ENCODE data around the gene ADGRL1. TPM values are rescaled to one million over a fixed set of nuclear protein-coding genes. Genes with fewer than 3 reads are reported as not detected.

The ADGRL1 gene
- total RNA-seq, 2 experiments from 2014 or later, result 6.3 to 7.7 TPM

DNA sequence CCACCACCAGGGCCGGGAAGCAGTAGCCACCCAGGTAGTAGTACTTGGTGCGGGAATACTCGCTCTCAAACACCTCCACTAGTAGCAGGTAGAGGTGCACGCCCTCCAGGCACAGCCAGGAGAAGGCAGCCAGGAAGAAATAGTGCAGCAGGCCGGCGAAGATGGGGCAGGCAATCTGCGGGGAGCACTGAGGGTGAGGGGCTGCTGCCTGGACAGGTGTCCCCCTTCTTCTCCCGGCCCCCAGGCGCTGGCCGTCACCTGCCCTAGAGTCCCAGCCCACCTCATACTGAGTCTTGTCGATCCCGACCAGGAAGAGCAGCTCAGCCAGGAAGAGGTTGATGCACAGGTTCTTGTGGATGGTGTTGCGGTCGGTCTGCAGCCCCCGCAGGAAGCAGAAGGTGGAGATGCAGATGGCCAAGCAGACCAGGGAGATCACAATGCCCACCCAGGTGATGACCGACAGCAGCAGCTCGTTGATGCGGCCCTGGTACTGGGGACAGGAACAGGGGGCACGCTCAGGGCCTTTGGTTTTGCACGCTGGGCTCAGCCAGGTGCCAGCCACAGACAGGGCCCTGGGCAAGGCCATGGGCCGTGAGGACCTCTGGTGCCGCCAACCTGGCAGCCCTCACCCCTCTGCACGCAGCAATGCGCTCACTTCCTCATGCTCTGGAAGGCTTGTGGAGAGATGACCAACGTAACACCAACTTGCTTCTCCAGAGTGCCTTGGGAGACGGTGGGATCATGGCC lies 48.8 kb downstream of the ADGRL1 start:
- CTCF ChIA-PET, result interaction anchor here (0.9 kb wide), 1 partner anchor 20 kb away, joined by 4 read pairs; the partner anchor contains the start of gene ASF1B
- no peaks in the 10 kb centered on the region for H3K4me1 Mint-ChIP-seq (ENCODE audit: low read depth)
- no peak for ATAC-seq
- no peaks in the 10 kb centered on the region for H3K27me3 Mint-ChIP-seq (ENCODE audit: low read depth)
- H3K4me3 Mint-ChIP-seq, result no peak overlapping the region
- POLR2A ChIA-PET, result interaction anchor here (0.6 kb wide), 1 partner anchor 20 kb away, joined by 3 read pairs; no protein-coding TSS in a partner anchor
- no peak for DNase-seq
- H3K9me3 Mint-ChIP-seq (ENCODE audit: insufficient read depth), result no peaks in the 10 kb centered on the region
- H3K36me3 Mint-ChIP-seq (ENCODE audit: low read depth), result no peaks in the 10 kb centered on the region
- H3K27ac Mint-ChIP-seq, result no peak overlapping the region

DNA sequence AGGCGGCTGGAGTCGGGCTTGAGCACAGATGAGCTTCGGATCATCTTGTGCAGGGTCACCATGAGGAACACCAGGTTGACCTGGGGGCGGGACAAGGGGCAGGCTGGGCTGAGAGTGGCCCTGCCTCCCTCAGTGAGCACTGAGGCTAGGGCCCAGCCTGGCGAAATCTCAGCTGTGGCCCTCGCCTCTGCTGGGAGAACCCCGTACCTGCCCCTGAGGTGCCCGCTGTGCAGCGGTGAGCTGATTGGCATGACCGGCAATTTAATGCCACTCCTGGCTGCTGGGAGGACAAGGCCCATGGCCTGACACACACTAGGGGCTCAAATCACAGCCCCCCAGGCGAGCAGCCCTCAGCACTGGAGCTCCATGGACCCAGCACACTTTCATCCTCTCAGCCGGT lies 49.8 kb downstream of the ADGRL1 start:
- Mint-ChIP-seq H3K27me3 (ENCODE audit: low read depth) (no peaks in the 10 kb centered on the region), H3K27ac (no peak overlapping the region), H3K36me3 (ENCODE audit: low read depth) (no peaks in the 10 kb centered on the region), H3K4me3 (no peak overlapping the region), H3K9me3 (ENCODE audit: insufficient read depth) (no peaks in the 10 kb centered on the region), H3K4me1 (ENCODE audit: low read depth) (no peaks in the 10 kb centered on the region)
- DNase-seq (no peak), ATAC-seq (no peak)
- POLR2A ChIA-PET, result no interaction called here
- CTCF ChIA-PET, result interaction anchor here (0.9 kb wide), 1 partner anchor 19 kb away, joined by 4 read pairs; the partner anchor contains the start of gene ASF1B

DNA sequence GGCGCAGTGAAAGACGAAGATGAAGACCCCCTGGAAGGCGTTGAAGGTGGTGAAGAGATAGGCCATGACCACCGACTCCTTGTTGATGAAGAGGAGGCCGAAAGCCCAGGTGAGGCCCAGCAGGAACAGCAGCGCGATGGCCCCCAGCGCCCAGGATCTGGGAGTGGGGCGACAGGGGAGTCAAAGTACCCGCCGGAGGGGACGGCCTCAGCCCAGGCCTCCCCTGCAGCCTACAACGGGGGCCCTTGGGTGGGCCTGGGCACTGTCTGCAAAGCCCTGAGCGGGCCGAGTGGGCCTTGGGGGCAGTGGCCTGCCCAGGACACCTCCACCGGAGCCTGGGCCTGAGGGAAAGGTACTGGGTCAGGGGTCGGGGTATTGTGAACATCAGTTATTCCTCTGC lies 50.6 kb downstream of the ADGRL1 start:
- ATAC-seq (no peak), DNase-seq (no peak)
- no peaks in the 10 kb centered on the region for H3K4me1 Mint-ChIP-seq (ENCODE audit: low read depth)
- H3K27ac Mint-ChIP-seq, result no peak overlapping the region
- no peaks in the 10 kb centered on the region for H3K27me3 Mint-ChIP-seq (ENCODE audit: low read depth)
- H3K4me3 Mint-ChIP-seq, result no peak overlapping the region
- POLR2A ChIA-PET, result no interaction called here
- H3K36me3 Mint-ChIP-seq (ENCODE audit: low read depth), result no peaks in the 10 kb centered on the region
- no peaks in the 10 kb centered on the region for H3K9me3 Mint-ChIP-seq (ENCODE audit: insufficient read depth)
- CTCF ChIA-PET, result no interaction called here

DNA sequence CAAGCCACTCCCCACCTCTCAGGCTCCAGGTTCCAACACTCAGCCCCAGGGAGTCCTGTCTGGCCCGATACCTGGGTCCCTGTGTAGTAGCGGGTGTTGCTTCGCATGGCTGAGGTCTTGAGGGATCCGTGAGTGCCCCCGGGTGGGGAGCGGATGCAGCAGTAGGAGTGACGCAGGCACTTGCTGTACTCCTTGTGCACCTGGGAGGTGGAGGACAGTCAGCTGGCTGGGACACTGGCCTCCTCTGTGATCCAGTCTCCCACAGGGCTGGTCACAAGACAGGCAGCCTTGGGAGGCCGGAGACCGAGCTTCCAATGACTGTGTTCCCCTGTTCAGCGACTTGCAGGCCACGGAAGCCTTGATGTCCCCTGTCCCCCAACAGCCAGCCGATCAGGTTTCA lies 53.3 kb downstream of the ADGRL1 start:
- Mint-ChIP-seq H3K9me3 (ENCODE audit: insufficient read depth) (no peaks in the 10 kb centered on the region), H3K27me3 (ENCODE audit: low read depth) (no peaks in the 10 kb centered on the region), H3K36me3 (ENCODE audit: low read depth) (peaks cover 2% of the 10 kb centered on the region), H3K4me1 (ENCODE audit: low read depth) (peaks cover 26% of the 10 kb centered on the region), H3K4me3 (no peak overlapping the region), H3K27ac (no peak overlapping the region)
- DNase-seq, result no peak
- CTCF ChIA-PET, result interaction anchor here (1.1 kb wide), 1 partner anchor 16 kb away, joined by 3 read pairs; the partner anchor contains the start of gene ASF1B
- POLR2A ChIA-PET, result interaction anchor here (0.9 kb wide), 1 partner anchor 16 kb away, joined by 3 read pairs; no protein-coding TSS in a partner anchor
- ATAC-seq, result no peak

DNA sequence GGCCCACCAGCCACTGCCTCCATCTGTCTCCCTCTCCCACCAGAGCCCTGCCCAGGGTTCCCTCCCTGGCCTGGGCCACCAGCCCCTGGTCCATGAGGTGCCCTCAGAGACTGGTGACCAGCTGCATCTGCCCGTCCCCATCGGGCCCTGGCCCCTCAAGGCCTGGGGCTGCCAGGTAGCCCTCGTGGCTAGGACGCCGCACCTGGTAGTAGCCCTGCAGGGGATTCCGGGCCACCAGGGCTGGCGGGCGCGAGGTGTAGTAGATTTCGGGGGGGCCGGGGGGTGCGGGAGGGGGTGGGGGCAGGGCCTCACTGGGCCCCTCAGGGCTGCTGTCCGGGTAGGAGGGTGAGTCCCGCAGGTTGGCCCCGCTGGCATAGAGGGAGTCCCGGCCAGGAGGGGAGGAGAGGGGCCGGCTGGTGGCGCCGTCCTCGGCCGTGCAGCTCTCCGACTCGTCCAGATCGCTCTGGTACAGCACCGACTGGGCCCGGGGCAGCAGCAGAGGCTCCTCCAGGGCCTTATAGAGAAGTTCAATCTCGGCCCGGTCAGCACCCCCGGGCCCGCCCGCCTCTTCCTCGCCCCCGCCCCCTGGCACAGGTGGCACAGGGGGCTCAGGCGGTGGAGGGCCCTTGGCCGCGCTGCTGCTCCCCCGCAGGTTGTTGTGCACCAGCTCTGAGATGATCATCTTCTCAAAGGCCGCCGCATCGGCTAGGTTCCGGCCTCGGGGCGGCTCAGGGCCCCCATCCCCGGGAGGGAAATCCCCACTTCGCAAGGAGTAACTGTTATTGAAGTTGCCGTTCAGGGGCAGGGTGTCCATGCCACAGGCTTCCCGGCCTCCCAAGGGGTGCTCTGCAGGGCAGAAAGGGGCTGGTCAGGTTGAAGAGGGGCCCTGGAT lies 55.0 kb downstream of the ADGRL1 start:
- POLR2A ChIA-PET, result interaction anchor here (0.8 kb wide), 1 partner anchor 14 kb away, joined by 4 read pairs; the partner anchor contains the start of gene ASF1B
- CTCF ChIA-PET, result interaction anchor here (1.3 to 4.3 kb wide), 3 partner anchors 13 to 197 kb away, joined by 3 to 73 read pairs (median 17); partner anchors contain the start of gene ASF1B
- no peaks in the 10 kb centered on the region for H3K27me3 Mint-ChIP-seq (ENCODE audit: low read depth)

DNA sequence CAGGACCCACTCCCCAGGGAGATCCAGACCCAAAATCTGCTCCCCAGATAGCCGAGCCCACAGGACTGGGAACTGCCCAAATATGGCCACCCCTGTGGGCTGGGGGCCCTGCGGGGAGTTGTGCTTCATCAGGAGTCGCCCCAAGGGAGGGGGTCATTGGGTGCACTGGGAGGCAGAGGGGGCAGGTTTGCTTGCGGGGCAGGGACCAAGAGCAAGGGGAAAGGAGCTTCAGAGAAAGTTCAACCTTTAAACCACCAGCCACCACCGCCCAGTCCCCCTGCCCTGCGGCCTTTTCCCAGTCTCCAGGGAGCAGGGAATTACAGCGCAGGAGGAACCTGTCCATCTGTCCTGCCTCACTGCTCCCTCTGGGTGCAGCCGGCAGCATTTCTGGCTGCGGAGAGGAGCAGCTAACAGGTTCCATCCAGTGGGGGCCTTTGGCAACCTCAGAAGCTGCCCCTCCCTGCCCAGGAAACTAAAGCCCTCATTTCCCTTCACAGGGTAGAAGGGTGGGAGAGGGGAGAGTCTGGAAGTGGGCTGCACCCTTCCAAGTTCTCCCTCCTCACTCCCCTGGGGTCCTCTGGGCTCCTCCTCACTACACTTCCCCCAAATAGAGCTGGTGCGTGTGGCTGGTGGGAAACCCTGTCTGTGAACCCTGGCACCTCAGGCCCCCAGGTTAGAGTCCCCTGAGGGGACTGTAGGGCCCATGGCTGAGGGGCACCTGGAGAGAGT lies 55.8 kb downstream of the ADGRL1 start:
- peak; percentile 25 for ATAC-seq
- Mint-ChIP-seq H3K27ac (peak overlapping the region; percentile 99), H3K4me1 (ENCODE audit: low read depth) (peaks cover 35% of the 10 kb centered on the region), H3K4me3 (peak overlapping the region; percentile 80), H3K9me3 (ENCODE audit: insufficient read depth) (no peaks in the 10 kb centered on the region), H3K36me3 (ENCODE audit: low read depth) (peaks cover 2% of the 10 kb centered on the region), H3K27me3 (ENCODE audit: low read depth) (no peaks in the 10 kb centered on the region)
- POLR2A ChIA-PET, result interaction anchor here (0.8 to 1.5 kb wide), 5 partner anchors 8 to 206 kb away, joined by 3 to 8 read pairs (median 4); partner anchors contain the start of gene ASF1B
- CTCF ChIA-PET, result interaction anchor here (0.6 to 4.3 kb wide), 4 partner anchors 12 to 288 kb away, joined by 3 to 73 read pairs (median 10); partner anchors contain the start of gene ASF1B
- no peak for DNase-seq

More for the DNA sequence above, 55.0 kb downstream of the ADGRL1 start:
- H3K4me3 Mint-ChIP-seq, result no peak overlapping the region
- ATAC-seq (no peak), DNase-seq (no peak)
- peaks cover 2% of the 10 kb centered on the region for H3K36me3 Mint-ChIP-seq (ENCODE audit: low read depth)
- H3K4me1 Mint-ChIP-seq (ENCODE audit: low read depth), result peaks cover 32% of the 10 kb centered on the region
- peak overlapping the region; percentile 99 for H3K27ac Mint-ChIP-seq
- H3K9me3 Mint-ChIP-seq (ENCODE audit: insufficient read depth), result no peaks in the 10 kb centered on the region

DNA sequence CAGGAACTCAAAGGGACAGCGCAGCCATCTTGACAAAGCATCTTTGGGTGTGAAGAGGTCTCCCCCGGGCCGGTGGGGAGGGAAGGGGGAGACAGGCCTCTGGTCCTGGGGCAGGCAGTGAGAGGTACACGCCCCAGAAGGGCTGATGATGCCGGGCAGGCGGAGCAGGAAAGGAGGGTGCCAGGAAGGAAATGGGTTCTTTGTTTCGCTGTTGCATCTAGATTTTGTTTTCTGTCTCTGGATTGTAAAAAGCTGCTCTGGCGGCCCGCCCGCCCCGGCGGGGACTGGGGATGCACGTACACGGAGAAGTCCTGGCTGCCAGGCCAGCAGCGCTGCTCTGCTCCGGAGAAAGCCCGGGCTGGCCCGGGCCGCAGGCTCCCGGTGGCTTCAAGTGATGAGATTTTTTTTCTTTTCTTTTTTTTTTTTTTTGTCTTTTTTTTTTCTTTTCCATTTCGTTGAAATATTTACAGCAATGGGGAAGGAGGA lies 56.4 kb downstream of the ADGRL1 start:
- ChIA-PET CTCF (interaction anchor here (0.6 to 4.3 kb wide), 4 partner anchors 12 to 287 kb away, joined by 3 to 73 read pairs (median 10); partner anchors contain the start of gene ASF1B), POLR2A (interaction anchor here (0.6 to 1.5 kb wide), 5 partner anchors 9 to 206 kb away, joined by 3 to 8 read pairs (median 3); partner anchors contain the start of gene ASF1B)
- DNase-seq (peak; percentile 72), ATAC-seq (peak; percentile 83)
- H3K36me3 Mint-ChIP-seq (ENCODE audit: low read depth), result peaks cover 2% of the 10 kb centered on the region
- peak overlapping the region; percentile 80 for H3K4me3 Mint-ChIP-seq
- peaks cover 35% of the 10 kb centered on the region for H3K4me1 Mint-ChIP-seq (ENCODE audit: low read depth)
- H3K27me3 Mint-ChIP-seq (ENCODE audit: low read depth), result no peaks in the 10 kb centered on the region
- peak overlapping the region; percentile 99 for H3K27ac Mint-ChIP-seq
- H3K9me3 Mint-ChIP-seq (ENCODE audit: insufficient read depth), result no peaks in the 10 kb centered on the region

DNA sequence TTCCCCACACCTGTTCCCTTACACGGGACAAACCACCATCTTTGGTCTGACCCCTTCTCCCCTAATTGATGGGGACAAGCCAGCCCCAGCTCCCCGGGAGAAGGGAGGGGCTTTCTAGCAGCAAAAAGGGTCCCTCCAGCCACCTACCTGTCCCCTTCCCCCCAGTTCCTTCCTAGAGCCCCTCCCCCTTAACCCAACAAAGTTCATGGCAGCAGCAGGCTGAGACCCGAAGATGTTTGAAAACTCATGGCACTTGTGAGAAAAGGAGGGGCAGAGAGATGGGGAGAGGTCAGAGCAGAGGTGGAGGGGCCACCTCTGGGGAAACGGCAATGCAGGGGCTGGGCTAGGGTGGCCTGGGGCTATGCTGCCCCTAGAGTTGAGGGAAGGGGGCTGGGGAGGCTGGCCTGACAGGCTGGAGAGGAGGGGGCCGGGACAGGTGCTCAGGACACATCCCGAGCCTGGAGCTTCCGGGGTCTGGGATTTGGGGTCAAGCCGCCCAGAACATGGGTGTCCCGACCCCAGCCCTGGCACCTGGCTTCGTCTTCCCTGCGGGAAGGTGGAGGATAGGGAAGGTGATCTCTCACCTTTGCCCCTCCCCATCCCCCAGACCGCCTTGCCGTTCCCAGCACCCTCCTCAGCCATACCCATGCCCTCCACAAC lies 57.1 kb downstream of the ADGRL1 start:
- ATAC-seq (no peak), DNase-seq (no peak)
- H3K27ac Mint-ChIP-seq, result peak overlapping the region; percentile 99
- H3K36me3 Mint-ChIP-seq (ENCODE audit: low read depth), result peaks cover 2% of the 10 kb centered on the region
- ChIA-PET CTCF (interaction anchor here (1.0 to 4.3 kb wide), 4 partner anchors 11 to 201 kb away, joined by 3 to 73 read pairs (median 18); partner anchors contain the start of gene ASF1B), POLR2A (interaction anchor here (0.6 to 1.7 kb wide), 6 partner anchors 11 to 207 kb away, joined by 3 to 8 read pairs (median 3); partner anchors contain the start of gene ASF1B)
- H3K4me1 Mint-ChIP-seq (ENCODE audit: low read depth), result peaks cover 35% of the 10 kb centered on the region
- peak overlapping the region; percentile 80 for H3K4me3 Mint-ChIP-seq
- H3K9me3 Mint-ChIP-seq (ENCODE audit: insufficient read depth), result no peaks in the 10 kb centered on the region
- no peaks in the 10 kb centered on the region for H3K27me3 Mint-ChIP-seq (ENCODE audit: low read depth)

DNA sequence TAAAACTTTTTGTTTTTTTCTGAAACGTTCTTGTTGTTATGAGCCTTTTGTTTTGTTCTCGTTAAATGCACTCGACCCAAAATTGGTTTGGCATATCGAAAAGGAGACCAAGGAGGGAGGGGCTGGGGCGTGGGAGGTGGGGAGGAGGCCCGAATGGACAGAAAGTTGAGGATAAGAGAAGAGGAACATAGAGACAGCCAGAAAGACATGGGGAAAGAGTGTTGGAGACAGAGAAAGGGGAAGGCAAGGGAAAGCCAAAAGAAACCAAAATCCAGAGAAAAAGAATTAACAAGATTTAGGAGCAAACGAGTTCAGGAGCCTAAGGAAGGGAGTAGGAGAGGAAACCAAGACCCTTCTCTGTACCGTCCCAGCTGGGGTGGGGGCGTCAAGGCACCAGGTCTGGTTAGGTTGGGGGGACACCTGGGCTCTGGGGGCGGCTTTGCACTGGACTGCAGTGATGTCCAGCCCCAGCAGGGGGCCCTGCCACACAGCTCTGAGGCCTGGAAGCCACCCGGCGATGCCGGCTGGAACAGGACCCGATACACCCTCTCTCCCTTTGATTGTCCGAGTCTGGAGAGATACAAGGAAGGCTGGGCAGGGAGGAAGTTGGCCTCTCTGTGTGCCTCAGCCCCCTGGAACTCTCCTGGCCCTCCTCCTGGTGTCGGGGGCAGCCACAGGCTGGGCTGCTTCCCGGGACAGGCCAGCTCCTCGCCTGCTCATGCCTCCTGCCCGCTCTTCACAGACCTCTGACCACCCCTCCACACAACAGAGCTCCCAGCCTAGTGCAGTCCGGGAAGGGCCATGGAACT lies 58.0 kb downstream of the ADGRL1 start:
- H3K4me1 Mint-ChIP-seq (ENCODE audit: low read depth), result peaks cover 35% of the 10 kb centered on the region
- CTCF ChIA-PET, result interaction anchor here (0.6 to 4.3 kb wide), 4 partner anchors 10 to 202 kb away, joined by 3 to 73 read pairs (median 12); partner anchors contain the start of gene ASF1B

More for the DNA sequence above, 58.0 kb downstream of the ADGRL1 start:
- DNase-seq (peak; percentile 67), ATAC-seq (peak; percentile 57)
- POLR2A ChIA-PET, result interaction anchor here (0.8 to 1.7 kb wide), 3 partner anchors 10 to 42 kb away, joined by 3 to 4 read pairs (median 4); partner anchors contain the start of gene ASF1B
- Mint-ChIP-seq H3K27me3 (ENCODE audit: low read depth) (no peaks in the 10 kb centered on the region), H3K36me3 (ENCODE audit: low read depth) (peaks cover 2% of the 10 kb centered on the region), H3K9me3 (ENCODE audit: insufficient read depth) (no peaks in the 10 kb centered on the region), H3K27ac (peak overlapping the region; percentile 99), H3K4me3 (peak overlapping the region; percentile 80)

Data from activated CD8-positive, alpha-beta T cell treated with anti-CD3 and anti-CD28 coated beads, Interleukin-2, amount 10 ng/mL, durations not matched to agents 7 days and 5 days (primary cell).